LHCN-M2 (cell line): Measurements from ENCODE around the gene TBL3. TPM values are rescaled to one million over a fixed set of nuclear protein-coding genes. Genes with fewer than 3 reads are reported as not detected.
"Not testable (repeated sequence)": the region's sequence is repeated elsewhere in the genome, so short reads cannot be mapped to it uniquely, and the experiment has no call there.

Experiments
- DNase-seq: peaks from one replicate; pipeline ENCODE4 v3.0.0-alpha.2; 2012; ENCODE audit warnings: low read depth
- total RNA-seq: library from RNA; depleted of rRNA; stranded (reverse); fragments of >200 nt; gene quantifications from 2 replicates; pipeline ENCODE4 v1.2.3, GENCODE V29; 2014

The TBL3 gene
- total RNA-seq, 1 experiment from 2014 or later = 52.1 TPM

- no peak for DNase-seq
Measured at GRCh38 chr16:1998852-1999801, 27.3 kb downstream of the TBL3 start.

- DNase-seq = no peak
Measured at GRCh38 chr16:1999866-2000514, 28.1 kb downstream of the TBL3 start.

GRCh38 chr16:2001035-2001434, 29.2 kb downstream of the TBL3 start:
- no peak for DNase-seq

GRCh38 chr16:2001456-2002355, 29.9 kb downstream of the TBL3 start:
- DNase-seq = no peak

GRCh38 chr16:2002406-2003230, 30.8 kb downstream of the TBL3 start:
- DNase-seq = no peak

- no peak for DNase-seq
Measured at GRCh38 chr16:2003231-2003826, 31.5 kb downstream of the TBL3 start.

GRCh38 chr16:2003827-2004641, 32.2 kb downstream of the TBL3 start:
- DNase-seq = peak; percentile 97

GRCh38 chr16:2004795-2005517, 33.1 kb downstream of the TBL3 start:
- no peak for DNase-seq

- DNase-seq = no peak
Measured at GRCh38 chr16:2005646-2006045, 33.8 kb downstream of the TBL3 start.

- DNase-seq = no peak
Measured at GRCh38 chr16:2006317-2006716, 34.5 kb downstream of the TBL3 start.

GRCh38 chr16:2007081-2007836, 35.4 kb downstream of the TBL3 start:
- DNase-seq = no peak

- DNase-seq = peak; percentile 75
Measured at GRCh38 chr16:2008009-2008526, 36.2 kb downstream of the TBL3 start.

GRCh38 chr16:2008631-2009163, 36.8 kb downstream of the TBL3 start:
- DNase-seq = peak; percentile 59

- DNase-seq = no peak
Measured at GRCh38 chr16:2009164-2009711, 37.4 kb downstream of the TBL3 start.

GRCh38 chr16:2009791-2010510, 38.1 kb downstream of the TBL3 start, which contains the start of gene ZNF598:
TSS of gene ZNF598 (minus strand) at chr16:2009821.
- peak; percentile 85 for DNase-seq

- DNase-seq = not testable (repeated sequence)
Measured at GRCh38 chr16:2011726-2012125, 39.9 kb downstream of the TBL3 start.
